Measurements from ENCODE around the gene GDAP1L1. TPM values are rescaled to one million over a fixed set of nuclear protein-coding genes. Genes with fewer than 3 reads are reported as not detected.
"Not testable (repeated sequence)": the region's sequence is repeated elsewhere in the genome, so short reads cannot be mapped to it uniquely, and the experiment has no call there.

Gene GDAP1L1
- polyA plus RNA-seq, 3 donors = 0.12 to 0.50 (median 0.24) TPM

DNA sequence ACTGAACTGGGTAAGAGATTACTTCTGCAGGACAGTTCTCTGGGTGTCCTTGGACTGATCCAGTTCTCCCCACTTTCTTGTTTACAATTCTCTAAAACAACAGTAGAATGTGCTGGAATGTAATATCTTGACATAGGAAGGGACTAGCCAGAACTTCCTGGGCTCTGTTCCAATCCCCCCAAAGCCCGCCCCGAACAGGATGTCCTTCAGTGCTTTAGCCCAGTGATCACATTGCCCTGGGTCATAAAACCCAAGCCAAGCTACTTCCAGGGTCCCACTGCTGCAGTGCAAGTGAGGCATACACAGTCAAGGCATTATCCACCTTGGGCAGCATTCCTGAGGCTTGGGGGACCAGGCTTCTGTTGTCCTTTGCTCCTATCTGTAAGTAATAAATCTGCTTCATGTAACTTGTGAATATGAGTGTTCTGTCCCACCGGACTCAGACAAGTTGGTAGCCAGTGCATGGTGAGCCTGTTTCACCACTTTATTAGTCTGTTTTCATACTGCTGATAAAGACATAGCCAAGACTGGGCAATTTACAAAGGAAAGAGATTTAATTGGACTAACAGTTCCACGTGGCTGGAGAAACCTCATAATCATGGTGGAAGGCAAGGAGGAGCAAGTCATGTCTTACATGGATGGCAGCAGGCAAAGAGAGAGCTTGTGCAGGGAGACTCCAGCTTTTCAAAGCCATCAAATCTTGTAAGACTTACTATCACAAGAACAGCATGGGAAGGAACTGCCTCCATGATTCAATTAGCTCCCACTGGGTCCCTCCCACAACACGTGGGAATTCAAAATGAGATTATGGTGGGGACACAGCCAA lies 40.4 kb downstream of the GDAP1L1 start:
- DNase-seq (ENCODE audit: extremely low read depth in 1 of 11, low read depth in 9 of 11, low spot score in 4 of 11) = no peak

DNA sequence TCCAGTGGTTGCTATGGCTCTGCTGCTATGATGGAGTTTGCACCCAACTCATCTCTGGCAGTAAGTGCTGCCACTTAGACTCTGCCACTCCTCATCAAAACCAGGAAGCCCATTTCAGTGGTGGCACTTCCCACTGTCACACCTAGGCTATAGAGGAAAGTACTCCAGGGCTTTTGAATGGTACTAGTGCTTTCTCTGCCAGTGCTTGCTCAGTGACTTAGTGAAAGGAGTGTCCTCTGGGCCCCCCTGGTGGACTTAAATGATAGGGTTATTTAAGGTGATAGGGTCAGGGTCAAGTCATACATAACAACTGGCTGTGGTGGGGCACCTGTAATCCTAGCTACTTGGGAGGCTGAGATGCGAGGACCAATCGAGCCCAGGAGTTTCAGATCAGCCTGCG lies 41.1 kb downstream of the GDAP1L1 start:
- no peak for DNase-seq (ENCODE audit: extremely low read depth in 1 of 11, low read depth in 9 of 11, low spot score in 4 of 11)

DNA sequence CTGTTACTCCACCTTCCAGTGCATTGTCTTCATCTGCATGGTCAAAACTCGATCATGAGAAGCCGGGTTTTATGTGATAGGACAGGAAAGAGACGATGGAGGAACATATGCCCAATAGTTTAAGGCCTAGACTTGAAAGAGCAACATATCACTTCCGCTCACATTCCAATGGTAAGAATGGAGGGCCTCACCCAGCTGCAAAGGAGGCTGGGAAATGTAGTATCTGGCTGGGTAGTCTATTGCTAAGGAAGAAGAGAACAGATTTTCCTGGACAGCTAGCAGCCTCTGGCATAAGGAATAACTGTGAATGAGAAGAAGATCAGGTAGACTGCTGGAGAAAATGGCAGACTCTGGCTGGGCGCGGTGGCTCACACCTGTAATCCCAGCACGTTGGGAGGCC lies 44.6 kb downstream of the GDAP1L1 start:
- DNase-seq (ENCODE audit: extremely low read depth in 1 of 11, low read depth in 9 of 11, low spot score in 4 of 11) = no peak

DNA sequence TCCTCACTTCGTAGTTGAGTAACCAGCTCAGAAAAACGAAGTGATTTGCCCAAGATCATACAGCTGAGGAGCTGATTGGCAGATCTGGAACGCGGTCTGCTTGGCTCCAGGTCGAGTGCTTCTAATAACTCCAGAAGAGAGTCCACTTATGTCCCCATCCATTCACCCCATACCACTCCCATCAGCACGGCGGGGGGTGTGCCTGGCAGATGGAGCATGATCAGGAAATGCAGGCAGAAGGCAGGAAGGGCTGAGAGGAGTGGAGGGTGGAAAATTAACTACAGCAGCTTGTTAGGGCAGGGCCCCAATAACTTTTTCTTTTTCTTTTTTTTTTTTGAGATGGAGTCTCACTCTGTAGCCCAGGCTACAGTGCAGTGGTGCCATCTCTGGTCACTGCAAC lies 48.9 kb downstream of the GDAP1L1 start:
- no peak for DNase-seq (ENCODE audit: extremely low read depth in 1 of 11, low read depth in 9 of 11, low spot score in 4 of 11)

DNA sequence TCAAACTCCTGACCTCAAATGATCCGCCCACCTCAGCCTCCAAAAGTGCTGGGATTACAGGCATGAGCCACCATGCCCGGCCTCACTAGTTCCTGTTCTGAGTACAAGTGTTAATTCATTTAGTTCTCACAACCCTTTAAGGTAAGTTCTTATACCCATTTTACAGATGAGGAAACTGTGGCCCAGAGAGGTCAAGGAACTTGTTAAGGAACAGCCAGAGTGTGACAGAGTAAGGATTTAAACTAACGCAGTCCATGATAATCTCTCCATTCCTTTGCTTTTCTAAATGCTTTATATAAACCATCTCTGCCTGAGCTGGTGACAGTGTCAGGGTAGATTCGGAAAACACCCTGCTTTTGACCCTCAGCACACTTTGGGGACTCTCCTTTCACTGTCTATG lies 50.6 kb downstream of the GDAP1L1 start:
- DNase-seq (ENCODE audit: extremely low read depth in 1 of 11, low read depth in 9 of 11, low spot score in 4 of 11) = no peak

DNA sequence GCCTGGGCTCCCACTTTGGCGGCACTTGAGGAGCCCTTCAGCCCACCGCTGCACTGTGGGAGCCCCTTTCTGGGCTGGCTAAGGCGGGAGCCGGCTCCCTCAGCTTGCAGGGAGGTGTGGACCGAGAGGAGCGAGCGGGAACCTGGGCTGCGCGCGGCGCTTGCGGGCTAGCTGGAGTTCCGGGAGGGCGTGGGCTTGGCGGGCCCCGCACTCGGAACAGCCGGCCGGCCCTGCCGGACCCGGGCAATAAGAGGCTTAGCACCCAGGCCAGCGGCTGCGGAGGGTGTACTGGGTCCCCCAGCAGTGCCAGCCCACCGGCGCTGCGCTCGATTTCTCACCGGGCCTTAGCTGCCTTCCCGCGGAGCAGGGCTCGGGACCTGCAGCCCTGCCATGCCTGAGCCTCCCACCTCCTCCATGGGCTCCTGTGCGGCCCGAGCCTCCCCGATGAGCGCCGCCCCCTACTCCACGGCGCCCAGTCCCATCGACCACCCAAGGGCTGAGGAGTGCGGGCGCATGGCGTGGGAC lies 52.0 kb downstream of the GDAP1L1 start:
- DNase-seq (ENCODE audit: extremely low read depth in 1 of 11, low read depth in 9 of 11, low spot score in 4 of 11) = not testable (repeated sequence)

DNA sequence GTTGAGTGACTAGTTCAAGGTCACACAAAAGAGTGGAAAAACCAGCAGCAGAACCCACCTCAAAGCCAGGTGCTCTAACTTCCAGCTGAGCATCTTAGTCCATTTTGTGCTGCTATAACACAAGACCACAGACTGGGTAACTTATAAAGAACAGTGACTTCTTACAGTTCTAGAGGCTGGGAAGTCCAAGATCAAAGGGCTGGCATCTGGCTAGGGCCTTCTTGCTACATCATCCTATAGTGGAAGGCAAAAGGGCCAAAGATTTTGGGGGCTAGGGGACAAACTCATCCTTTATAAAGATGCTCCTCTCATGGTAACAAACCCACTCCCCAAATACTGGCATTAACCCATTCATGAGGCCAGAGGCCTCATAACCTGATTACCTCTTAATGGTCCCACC lies 54.2 kb downstream of the GDAP1L1 start:
- DNase-seq (ENCODE audit: extremely low read depth in 1 of 11, low read depth in 9 of 11, low spot score in 4 of 11) = no peak

DNA sequence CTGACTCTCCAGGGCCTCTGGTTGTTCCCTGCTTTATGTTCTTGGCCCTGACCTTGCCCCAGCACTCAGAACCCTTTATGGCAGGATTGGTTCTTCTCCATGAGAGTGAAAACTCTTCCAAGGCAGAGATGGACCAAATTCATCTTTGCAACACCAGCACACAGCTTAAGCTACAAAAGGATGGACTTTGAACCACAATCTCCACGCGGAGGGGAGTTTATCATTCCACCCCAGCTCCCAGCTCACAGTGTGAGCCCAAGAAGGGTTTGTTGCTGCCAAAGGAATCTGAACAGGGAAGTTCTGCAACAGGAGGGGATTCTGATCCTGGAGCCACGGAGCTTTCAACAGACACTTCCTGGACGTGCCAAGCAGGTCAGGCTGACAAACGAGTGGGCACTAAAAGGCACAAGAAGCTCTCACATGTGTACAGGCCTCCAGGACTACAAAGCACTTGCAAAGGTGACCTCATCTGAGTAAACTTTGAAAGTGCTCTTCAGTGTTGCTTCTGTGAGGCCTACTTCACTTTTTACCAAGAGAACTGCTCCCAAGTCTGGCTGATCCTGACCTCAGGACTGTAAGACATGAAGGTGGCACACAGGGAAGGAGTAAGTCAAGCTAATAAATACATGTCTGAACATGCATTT lies 55.0 kb downstream of the GDAP1L1 start:
- DNase-seq (ENCODE audit: extremely low read depth in 1 of 11, low read depth in 9 of 11, low spot score in 4 of 11) = no peak

DNA sequence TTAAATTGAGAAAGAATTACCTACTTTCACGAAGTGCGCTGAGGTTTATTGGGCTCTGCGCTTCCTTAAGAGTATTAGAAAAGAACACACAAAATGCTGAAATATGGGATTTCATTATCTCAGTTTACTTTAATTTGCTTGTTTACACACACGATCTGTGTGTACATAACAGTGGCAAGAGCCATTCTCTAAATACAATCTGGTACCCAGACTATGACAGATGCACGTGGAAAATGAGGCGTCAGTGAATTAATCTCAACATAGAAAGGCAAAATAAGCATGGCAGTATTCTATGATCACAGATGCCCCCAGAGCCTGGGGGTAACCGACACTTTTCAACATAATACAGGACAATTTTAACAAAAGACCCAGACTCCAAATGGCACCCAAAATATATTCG lies 55.6 kb downstream of the GDAP1L1 start:
- DNase-seq (ENCODE audit: extremely low read depth in 1 of 11, low read depth in 9 of 11, low spot score in 4 of 11) = no peak

DNA sequence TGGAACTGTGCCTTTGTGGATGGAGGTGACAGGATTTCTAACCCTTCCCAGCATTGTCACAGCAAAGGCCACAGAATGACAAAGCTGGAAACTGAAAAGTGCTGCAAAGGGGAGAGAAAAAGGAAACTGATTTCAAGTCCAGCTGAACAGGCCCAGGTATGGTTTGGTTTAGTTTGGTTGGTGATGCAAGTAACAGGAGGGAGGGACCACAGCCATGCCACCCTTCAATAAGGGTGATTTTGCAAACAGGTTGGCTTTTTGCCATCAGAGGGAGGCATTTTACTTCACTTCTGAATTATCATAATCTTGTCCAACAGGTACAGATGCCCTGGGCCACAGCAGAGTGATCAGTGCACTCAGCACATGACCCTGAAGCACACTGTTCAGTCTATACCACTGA lies 57.3 kb downstream of the GDAP1L1 start:
- DNase-seq (ENCODE audit: extremely low read depth in 1 of 11, low read depth in 9 of 11, low spot score in 4 of 11) = no peak

DNA sequence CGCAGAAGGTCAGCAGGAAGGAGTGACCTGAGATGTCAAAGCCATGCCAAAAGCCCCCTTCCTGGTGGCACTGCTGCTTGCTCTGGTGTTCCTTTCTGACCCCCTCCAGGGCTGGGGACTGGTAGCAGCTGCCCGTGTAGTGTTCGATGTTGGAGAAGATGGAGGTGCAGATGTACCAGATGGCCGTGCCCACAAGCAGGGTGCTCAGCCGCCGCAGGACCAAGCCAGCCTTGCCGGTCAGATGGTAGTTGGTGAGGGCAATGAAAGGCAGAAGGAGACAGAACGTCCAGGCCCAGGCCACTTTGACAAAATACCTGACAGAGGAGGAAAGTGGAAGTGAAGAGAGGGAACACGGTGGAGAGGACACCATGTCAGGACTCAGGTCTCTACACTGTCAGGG lies 59.8 kb downstream of the GDAP1L1 start:
- DNase-seq (ENCODE audit: extremely low read depth in 1 of 11, low read depth in 9 of 11, low spot score in 4 of 11) = no peak

DNA sequence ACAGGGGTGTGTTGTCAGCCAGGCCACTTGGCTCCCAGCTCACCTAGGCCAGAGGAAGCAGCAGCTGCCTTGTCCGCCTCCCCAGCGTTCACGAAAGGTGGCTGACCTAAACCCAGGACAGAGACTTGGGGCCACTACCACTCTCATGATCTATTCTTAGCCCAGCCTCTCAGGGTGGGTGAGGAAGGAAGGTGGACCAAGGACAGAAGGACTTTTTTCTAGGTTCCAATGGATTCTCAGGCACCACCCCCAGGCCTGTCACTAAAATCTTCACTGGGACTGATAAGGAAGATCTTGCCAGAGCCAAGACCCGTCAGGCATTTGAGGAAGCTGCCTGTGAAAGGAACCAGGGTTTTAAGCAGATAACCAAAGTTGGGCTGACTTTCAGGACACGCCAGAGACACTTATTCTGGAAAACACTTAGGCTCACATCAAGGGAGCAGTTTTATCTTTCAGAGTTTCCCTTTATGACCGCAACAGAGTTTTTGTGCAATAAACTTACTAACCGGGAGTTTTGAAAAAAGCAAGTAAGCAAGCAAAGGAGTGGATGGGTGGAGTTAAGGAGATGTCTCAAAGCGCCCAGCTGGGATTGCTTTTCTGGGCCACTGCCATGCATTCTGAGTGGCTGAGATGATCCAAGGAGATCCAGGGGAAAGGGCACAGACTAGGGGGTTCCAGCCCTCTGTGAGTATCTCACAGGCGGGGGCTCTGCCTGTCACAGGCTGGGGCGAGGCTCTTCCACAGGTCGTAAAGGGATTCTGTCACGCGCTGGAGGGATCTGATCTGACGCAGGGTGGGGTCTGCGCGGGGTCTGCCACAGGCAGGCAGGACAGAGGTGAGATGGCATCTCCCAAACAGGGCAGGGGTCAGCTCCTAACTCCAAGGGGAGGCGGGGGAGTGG lies 62.9 kb downstream of the GDAP1L1 start:
- DNase-seq (ENCODE audit: extremely low read depth in 1 of 11, low read depth in 9 of 11, low spot score in 4 of 11) = no peak

DNA sequence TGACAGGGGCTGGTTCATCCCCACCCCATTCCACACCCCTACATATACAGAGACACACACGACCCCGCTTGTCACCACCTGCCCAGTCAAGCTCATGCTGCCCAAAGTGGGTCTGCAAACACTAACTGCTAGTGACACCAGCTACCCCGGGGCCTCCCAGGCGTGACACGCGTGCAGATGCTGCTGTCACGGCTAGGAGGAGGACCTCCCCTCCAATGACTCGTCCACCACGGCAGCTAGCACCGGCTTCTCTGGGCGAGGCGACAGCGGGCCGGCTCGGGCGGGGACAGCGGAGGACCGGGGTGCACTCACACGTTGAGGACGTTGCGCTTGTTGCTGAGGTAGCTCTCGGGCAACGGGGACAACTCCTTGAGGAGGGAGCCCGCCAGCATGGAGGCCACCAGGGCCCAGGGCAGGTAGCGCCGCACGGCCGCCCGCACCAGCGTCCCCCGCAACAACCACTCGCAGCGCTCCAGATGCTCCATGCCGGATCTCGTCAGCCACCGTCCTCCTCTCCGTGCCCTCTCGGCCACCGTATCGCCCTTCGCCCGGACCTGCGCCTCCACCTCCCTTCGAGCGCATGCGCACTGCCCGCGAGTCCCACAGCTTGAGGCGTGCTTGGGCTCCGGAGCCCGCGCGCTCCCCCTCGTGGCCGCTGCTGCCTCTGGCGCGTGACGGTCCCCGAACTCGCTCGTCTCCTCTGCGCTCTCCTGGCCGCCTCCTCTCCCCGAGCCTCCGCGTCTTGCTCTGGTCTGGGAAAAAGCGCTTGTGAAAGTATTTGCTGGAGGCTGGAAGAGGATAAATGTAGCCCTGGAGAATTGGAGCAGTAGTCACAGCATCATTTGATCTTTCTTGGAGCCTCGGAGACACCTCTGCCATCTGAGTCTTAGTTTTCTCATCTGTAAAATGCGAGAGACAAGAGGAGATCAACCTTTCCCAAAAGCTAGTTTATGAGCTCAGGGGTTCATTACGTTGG lies 63.8 kb downstream of the GDAP1L1 start, which contains the start of gene FITM2:
FITM2 (minus strand) TSS at position 539 of the 976 bp plus-strand sequence; CDS start at position 485, 54 bp downstream.
- DNase-seq (ENCODE audit: extremely low read depth in 1 of 11, low read depth in 9 of 11, low spot score in 4 of 11) = peak; percentile 87 to 97 (median 93)

DNA sequence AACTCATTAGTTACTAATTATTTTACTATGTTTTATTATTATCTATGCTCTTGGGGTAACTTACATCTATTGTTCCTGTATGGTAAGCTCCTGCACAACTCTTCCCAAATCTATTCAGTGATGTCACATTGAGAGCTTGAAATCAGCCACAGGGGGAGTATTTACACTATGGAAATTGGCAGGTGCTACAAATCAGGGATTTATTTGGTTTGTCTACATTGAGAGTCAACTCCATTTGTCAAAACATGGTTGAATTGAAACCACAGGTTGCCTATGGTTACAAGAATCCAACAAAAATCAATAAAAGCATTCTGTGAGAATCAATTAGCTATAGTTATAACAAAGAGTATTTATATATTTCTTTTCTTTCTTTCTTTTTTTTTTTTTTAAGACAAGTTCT lies 67.8 kb downstream of the GDAP1L1 start:
- DNase-seq (ENCODE audit: extremely low read depth in 1 of 11, low read depth in 9 of 11, low spot score in 4 of 11) = no peak

DNA sequence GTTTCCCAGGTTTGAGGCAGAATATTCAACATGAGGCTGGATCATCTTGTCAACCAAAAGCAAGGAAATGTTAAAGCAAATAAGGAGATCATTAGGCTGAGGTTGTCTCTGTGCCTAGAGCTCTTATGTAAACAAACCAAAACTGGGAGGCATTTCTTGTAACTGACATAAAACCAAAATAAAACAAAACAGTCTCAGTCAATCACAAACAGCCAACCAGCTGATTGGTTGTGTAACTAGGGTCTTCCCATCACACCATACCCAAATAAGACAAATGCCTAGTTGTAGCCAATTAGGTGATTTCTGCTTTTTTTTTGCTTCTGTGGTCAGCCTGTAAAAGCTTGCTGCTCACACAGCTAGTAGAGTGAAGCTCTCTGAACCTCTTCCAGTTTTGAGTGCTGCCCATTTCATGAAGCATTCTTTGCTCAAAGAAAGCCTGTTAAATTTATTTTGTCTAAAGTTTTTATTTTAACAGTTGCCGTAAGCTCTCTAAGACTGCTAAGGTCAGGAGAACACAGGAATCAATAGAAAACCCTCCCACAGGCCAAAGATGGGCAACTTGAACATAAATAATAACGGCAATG lies 72.8 kb downstream of the GDAP1L1 start:
- no peak for DNase-seq (ENCODE audit: extremely low read depth in 1 of 11, low read depth in 9 of 11, low spot score in 4 of 11)

DNA sequence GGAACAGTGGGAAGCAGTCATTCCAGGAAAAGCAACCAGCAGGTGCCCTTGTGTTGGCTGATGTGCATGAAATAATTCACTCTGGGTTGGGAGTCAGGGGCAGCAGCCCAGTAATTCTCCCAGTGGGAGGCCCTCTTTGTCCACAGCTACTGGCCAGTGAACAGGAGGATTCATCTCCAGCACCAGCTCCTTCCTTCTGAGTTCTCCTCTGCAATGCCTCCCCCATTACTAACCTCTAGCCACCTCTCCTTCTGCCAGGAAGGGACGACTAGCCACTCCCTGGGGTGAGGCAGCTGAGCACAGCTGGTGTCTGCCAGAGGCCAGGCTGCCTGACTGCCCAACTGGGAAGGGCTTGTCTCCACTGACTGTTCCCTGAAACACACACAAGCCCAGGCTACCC lies 77.2 kb downstream of the GDAP1L1 start:
- no peak for DNase-seq (ENCODE audit: extremely low read depth in 1 of 11, low read depth in 9 of 11, low spot score in 4 of 11)

DNA sequence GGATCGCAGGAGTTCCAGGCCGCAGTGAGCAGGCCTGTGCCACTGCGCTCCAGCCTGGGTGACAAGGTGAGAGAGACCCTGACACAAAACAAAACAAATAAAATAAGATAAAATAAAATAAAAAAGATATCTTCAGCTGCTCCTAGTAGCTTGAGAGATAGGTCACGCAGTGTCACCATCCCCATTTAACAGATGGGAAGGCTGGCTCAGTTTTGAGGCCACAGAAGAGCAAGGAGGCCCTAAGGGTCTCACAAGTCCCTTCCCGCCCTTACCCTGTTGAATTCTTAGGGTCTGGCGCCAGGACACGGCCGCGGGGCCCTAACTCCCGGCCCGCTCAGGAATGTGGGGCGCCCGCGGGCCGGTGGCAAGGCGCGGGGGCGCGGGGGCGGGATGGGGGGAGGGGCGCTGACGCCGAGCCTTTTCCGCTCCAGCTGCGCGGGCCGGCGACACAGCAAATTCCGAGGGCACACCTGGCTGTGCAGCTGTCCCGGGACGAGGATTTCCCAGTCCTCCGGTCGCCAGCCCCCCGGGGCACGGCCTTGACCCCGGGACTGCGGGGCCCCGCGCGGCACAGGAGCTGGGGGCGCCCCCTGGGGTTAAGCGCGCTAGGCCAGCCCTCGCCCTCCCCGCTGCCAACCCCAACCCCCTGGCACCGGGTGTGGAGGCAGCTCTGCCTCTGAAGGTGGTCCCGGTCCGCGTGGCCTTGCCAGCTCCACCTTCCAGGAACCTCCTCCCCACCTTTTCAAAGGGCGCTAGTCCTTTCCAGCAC lies 79.5 kb downstream of the GDAP1L1 start:
- DNase-seq (ENCODE audit: extremely low read depth in 1 of 11, low read depth in 9 of 11, low spot score in 4 of 11) = peak in 1 of 11 donors; percentile 23
